ENCODE measurements around the gene RGS7.

RGS7 gene

DNA sequence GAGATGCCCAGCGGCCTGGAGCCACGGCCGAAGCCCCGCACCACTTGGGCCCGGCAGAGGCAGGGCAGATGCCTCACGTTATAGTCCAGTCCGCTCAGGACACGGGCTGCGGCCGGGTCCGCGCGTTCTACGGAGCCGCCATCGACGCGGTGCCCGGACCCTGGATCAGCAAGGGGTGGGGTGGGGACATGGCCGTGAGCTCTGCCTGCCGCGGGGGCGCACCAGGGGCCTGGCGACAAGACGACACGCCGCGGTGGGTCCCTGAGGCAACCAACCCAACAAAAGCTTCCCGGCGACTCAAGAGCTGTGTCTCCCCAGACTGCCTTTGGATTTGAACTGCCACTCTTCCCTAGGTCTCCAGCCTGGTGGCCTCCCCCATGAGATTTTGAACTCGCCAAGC, 533.6 kb downstream of the RGS7 start:
- DNase-seq (ENCODE audit: low read depth) = no peak
- TF ChIP-seq CTCF (conservative IDR thresholded peaks at IDR 0.05; ENCODE audit: control insufficient read depth, insufficient read depth, low read depth, low read length) = no peak
- no peak overlapping the region for H3K4me3 ChIP-seq (ENCODE audit: control insufficient read depth, low read depth, low read length)

DNA sequence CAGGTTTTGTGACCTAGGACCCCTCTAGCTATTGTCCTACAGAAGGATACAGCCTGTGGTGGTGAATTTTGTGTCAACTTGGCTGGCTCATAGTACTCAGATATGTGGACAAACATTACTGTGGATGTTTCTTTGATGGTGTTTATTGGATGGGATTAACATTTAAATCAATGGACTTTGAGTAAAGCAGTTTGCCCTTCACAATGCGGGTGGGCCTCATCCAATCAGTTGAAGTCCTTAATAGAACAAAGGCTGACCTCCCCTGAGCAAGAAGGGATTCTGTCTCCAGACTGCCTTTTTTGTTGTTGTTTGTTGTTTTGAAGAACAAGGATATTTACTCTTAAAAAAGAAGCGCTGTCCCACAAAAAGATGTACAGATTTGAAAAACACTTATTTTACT, 535.1 kb downstream of the RGS7 start:
- DNase-seq (ENCODE audit: low read depth) = no peak
- no peak for TF ChIP-seq CTCF (conservative IDR thresholded peaks at IDR 0.05; ENCODE audit: control insufficient read depth, insufficient read depth, low read depth, low read length)
- no peak overlapping the region for H3K4me3 ChIP-seq (ENCODE audit: control insufficient read depth, low read depth, low read length)

DNA sequence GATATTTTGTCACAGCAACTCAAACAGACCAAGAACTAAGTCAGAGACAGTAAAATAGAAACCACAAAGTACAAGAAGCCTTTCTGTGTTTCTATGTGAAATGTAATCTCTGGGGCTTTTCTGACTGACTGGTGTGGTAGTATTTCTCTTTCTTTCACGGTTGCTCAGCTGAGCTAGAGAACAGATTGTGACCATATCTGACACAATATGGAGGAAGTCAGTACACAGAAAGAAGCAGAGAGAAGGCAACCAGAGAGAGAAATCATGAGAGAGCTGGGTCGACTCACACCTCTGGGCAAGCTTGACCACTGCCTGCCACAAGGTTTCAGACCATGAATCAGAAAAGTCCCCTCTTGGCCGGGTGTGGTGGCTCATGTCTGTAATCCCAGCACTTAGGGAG, 536.2 kb downstream of the RGS7 start:
- no peak for DNase-seq (ENCODE audit: low read depth)
- TF ChIP-seq CTCF (conservative IDR thresholded peaks at IDR 0.05; ENCODE audit: control insufficient read depth, insufficient read depth, low read depth, low read length) = no peak
- H3K4me3 ChIP-seq (ENCODE audit: control insufficient read depth, low read depth, low read length) = no peak overlapping the region

GRCh38 chr1:240816472-240816871, 540.5 kb downstream of the RGS7 start:
- no peak for TF ChIP-seq CTCF (conservative IDR thresholded peaks at IDR 0.05; ENCODE audit: control insufficient read depth, insufficient read depth, low read depth, low read length)
- DNase-seq (ENCODE audit: low read depth) = no peak
- no peak overlapping the region for H3K4me3 ChIP-seq (ENCODE audit: control insufficient read depth, low read depth, low read length)

- no peak for TF ChIP-seq CTCF (conservative IDR thresholded peaks at IDR 0.05; ENCODE audit: control insufficient read depth, insufficient read depth, low read depth, low read length)
- H3K4me3 ChIP-seq (ENCODE audit: control insufficient read depth, low read depth, low read length) = no peak overlapping the region
- DNase-seq (ENCODE audit: low read depth) = no peak
Measured at GRCh38 chr1:240813720-240814119, 543.3 kb downstream of the RGS7 start.

DNA sequence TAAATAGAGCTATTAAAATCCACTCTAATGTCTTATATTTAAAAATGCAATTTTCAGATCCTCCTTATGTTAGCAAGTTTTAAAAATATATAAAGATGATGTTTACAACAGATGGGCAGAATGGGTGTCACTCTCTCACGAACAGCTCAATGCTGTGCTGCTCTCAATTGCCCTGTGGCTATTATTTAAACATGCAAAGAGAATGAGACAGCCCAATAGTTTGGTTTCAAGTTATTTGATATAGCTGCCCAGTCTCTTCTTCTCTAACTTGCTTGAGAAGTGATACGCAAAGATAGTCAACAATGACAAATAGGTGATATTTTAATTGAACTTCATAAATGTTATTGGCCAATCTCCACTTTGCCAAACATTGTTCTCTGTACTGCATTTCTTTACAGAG, 545.7 kb downstream of the RGS7 start:
- TF ChIP-seq CTCF (conservative IDR thresholded peaks at IDR 0.05; ENCODE audit: control insufficient read depth, insufficient read depth, low read depth, low read length) = no peak
- no peak overlapping the region for H3K4me3 ChIP-seq (ENCODE audit: control insufficient read depth, low read depth, low read length)
- no peak for DNase-seq (ENCODE audit: low read depth)

GRCh38 chr1:240808381-240808780, 548.6 kb downstream of the RGS7 start:
- TF ChIP-seq CTCF (conservative IDR thresholded peaks at IDR 0.05; ENCODE audit: control insufficient read depth, insufficient read depth, low read depth, low read length) = no peak
- DNase-seq (ENCODE audit: low read depth) = no peak
- no peak overlapping the region for H3K4me3 ChIP-seq (ENCODE audit: control insufficient read depth, low read depth, low read length)
